NCI-H69 (cell line): ENCODE results near the gene SLC8A1.

ENCODE experiments used
- DNase-seq: peaks from one replicate; lab custom pipeline; 2025; lab: John Stamatoyannopoulos, UW

Gene SLC8A1

DNA sequence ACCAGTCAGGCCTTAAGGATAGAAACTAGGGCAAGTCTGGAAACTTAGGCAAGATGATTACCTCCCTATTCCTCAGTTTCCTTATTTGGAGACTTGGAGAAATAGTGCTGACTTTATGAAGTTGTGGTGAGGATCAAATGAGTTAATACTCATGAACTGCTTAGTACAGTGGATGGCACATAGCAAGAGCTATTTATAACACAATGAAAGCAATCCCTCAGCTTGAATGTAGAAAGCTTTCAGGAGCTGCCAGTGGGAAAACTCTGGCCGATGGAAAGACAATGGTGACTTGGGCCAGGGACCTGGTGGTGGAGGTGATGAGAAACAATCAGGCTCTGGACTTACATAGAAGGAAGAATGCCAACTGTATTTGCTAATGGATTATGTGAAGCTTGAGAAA is 403.4 kb downstream of the SLC8A1 start:
- DNase-seq, result no peak

DNA sequence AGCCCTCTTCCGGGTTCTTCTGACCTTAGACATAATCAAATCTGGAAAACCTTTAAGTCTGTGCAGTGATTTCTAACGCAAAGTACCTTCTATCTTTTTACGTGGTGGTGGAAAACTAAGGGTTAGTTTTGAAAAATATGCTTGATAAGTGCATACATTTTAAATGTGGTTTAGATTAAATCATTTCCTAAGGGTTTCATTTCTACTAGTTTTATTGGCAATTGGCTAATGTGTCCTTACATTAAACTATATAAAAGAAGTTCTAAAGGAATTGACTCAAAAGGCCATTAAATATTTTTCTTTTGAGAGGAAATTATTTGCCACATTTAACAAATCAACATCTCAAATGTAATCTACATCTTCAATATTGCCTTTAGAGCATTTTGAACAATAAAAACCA is 404.5 kb downstream of the SLC8A1 start:
- DNase-seq, result no peak
